Measurements from ENCODE around the gene KRT85.
A peak's percentile ranks its signal among the peaks of the same experiment; 100 is the strongest.
"Not testable (repeated sequence)": the region's sequence is repeated elsewhere in the genome, so short reads cannot be mapped to it uniquely, and the experiment has no call there.

The KRT85 gene

GRCh38 chr12:52347016-52347415 lies 20.3 kb downstream of the KRT85 start:
- no peak for DNase-seq

GRCh38 chr12:52346593-52346992 lies 20.7 kb downstream of the KRT85 start:
- DNase-seq = no peak

GRCh38 chr12:52345041-52345440 lies 22.2 kb downstream of the KRT85 start:
- not testable (repeated sequence) for DNase-seq

GRCh38 chr12:52344111-52344510 lies 23.2 kb downstream of the KRT85 start:
- no peak for DNase-seq

GRCh38 chr12:52343550-52343949 lies 23.7 kb downstream of the KRT85 start:
- DNase-seq = no peak

- DNase-seq = no peak
Observed at GRCh38 chr12:52342781-52343490, 24.3 kb downstream of the KRT85 start.

GRCh38 chr12:52341066-52341580 lies 26.2 kb downstream of the KRT85 start:
- no peak for DNase-seq

GRCh38 chr12:52338241-52338960 lies 28.9 kb downstream of the KRT85 start:
- peak; percentile 6 for DNase-seq

GRCh38 chr12:52337054-52337453 lies 30.2 kb downstream of the KRT85 start:
- no peak for DNase-seq

GRCh38 chr12:52336641-52337040 lies 30.6 kb downstream of the KRT85 start:
- DNase-seq = no peak

- DNase-seq = peak; percentile 19
Observed at GRCh38 chr12:52335598-52336262, 31.6 kb downstream of the KRT85 start.

GRCh38 chr12:52334185-52334584 lies 33.1 kb downstream of the KRT85 start:
- no peak for DNase-seq

GRCh38 chr12:52333321-52333720 lies 34.0 kb downstream of the KRT85 start:
- DNase-seq = no peak

GRCh38 chr12:52332381-52332780 lies 34.9 kb downstream of the KRT85 start:
- no peak for DNase-seq

GRCh38 chr12:52331833-52332232 lies 35.4 kb downstream of the KRT85 start:
- no peak for DNase-seq

GRCh38 chr12:52331039-52331438 lies 36.2 kb downstream of the KRT85 start:
- no peak for DNase-seq

- DNase-seq = no peak
Observed at GRCh38 chr12:52327830-52328500, 39.3 kb downstream of the KRT85 start.

GRCh38 chr12:52327052-52327829 lies 40.0 kb downstream of the KRT85 start:
- peak; percentile 87 for DNase-seq

- DNase-seq = no peak
Observed at GRCh38 chr12:52324153-52324444, 43.2 kb downstream of the KRT85 start.

GRCh38 chr12:52323416-52324152 lies 43.7 kb downstream of the KRT85 start:
- no peak for DNase-seq

- no peak for DNase-seq
Observed at GRCh38 chr12:52323001-52323400, 44.3 kb downstream of the KRT85 start.

GRCh38 chr12:52322069-52322468 lies 45.2 kb downstream of the KRT85 start:
- no peak for DNase-seq
